ENCODE results near the gene TUG1. TPM values are rescaled to one million over a fixed set of nuclear protein-coding genes. Genes with fewer than 3 reads are reported as not detected.

TUG1 gene
- total RNA-seq, 1 donor from 2014 or later: 114 TPM

- no peaks in the 10 kb centered on the region for H3K27me3 Mint-ChIP-seq (ENCODE audit: low read depth)
- DNase-seq (ENCODE audit: low read depth, low spot score): no peak
- H3K36me3 Mint-ChIP-seq (ENCODE audit: low read depth): peaks cover 34% of the 10 kb centered on the region
- H3K27ac Mint-ChIP-seq (ENCODE audit: unreplicated experiment): no peak overlapping the region
- no peak for TF ChIP-seq CTCF (conservative IDR thresholded peaks at IDR 0.05)
- H3K4me1 Mint-ChIP-seq: no peaks in the 10 kb centered on the region
- no peak overlapping the region for H3K4me3 Mint-ChIP-seq
- no peaks in the 10 kb centered on the region for H3K9me3 Mint-ChIP-seq
Measured at GRCh38 chr22:30930228-30930627, 38.8 kb upstream of the TUG1 start.

- H3K36me3 Mint-ChIP-seq (ENCODE audit: low read depth): peaks cover 34% of the 10 kb centered on the region
- no peaks in the 10 kb centered on the region for H3K9me3 Mint-ChIP-seq
- no peak for DNase-seq (ENCODE audit: low read depth, low spot score)
- no peaks in the 10 kb centered on the region for H3K27me3 Mint-ChIP-seq (ENCODE audit: low read depth)
- no peaks in the 10 kb centered on the region for H3K4me1 Mint-ChIP-seq
- H3K27ac Mint-ChIP-seq (ENCODE audit: unreplicated experiment): no peak overlapping the region
- no peak overlapping the region for H3K4me3 Mint-ChIP-seq
- no peak for TF ChIP-seq CTCF (conservative IDR thresholded peaks at IDR 0.05)
Measured at GRCh38 chr22:30931541-30932300, 37.3 kb upstream of the TUG1 start.

DNA sequence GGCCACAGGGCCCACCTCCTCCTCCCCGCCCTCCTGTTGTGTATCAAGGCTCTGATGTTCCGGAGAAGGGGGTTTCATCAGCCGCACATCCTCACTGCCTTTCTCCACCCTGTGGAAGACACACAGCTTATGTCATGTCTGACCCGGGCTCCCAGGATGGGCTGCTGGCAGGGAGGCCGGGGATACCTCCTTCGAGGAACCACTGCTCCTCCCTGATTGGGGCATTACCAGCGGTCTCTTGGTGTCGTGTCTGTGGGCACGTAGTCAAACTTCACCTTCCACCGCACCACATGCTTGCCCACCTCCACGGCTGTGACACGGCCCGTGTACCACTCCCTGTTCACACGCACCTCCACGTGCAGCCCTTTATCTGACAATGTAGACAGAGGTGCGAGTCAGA, 36.4 kb upstream of the TUG1 start:
- Mint-ChIP-seq H3K4me1 (no peaks in the 10 kb centered on the region), H3K36me3 (ENCODE audit: low read depth) (peaks cover 25% of the 10 kb centered on the region), H3K27ac (ENCODE audit: unreplicated experiment) (no peak overlapping the region), H3K9me3 (no peaks in the 10 kb centered on the region), H3K4me3 (no peak overlapping the region), H3K27me3 (ENCODE audit: low read depth) (no peaks in the 10 kb centered on the region)
- no peak for DNase-seq (ENCODE audit: low read depth, low spot score)
- TF ChIP-seq CTCF (conservative IDR thresholded peaks at IDR 0.05): no peak

DNA sequence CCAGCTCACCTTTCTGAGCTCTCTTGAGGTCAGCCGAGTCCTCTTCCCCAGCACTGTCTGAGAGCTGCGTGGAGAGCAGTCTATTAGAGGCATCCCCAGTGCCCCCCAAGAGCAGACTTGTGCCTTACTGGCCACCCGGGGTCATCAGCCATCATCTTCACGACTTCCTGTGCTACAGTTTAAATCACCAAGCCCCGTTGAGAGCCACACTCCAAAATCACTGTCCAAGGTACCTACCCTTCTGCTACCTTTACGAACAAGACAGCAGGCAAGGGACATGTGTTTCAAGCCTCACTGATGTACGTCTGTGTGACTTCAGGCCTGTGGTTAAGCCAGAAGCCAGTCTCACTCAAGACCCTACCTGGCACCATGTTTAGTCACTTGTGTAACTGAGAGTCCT, 35.6 kb upstream of the TUG1 start:
- Mint-ChIP-seq H3K27ac (ENCODE audit: unreplicated experiment) (no peak overlapping the region), H3K36me3 (ENCODE audit: low read depth) (peaks cover 28% of the 10 kb centered on the region), H3K4me1 (no peaks in the 10 kb centered on the region), H3K4me3 (no peak overlapping the region), H3K9me3 (no peaks in the 10 kb centered on the region), H3K27me3 (ENCODE audit: low read depth) (no peaks in the 10 kb centered on the region)
- TF ChIP-seq CTCF (conservative IDR thresholded peaks at IDR 0.05): no peak
- no peak for DNase-seq (ENCODE audit: low read depth, low spot score)

DNA sequence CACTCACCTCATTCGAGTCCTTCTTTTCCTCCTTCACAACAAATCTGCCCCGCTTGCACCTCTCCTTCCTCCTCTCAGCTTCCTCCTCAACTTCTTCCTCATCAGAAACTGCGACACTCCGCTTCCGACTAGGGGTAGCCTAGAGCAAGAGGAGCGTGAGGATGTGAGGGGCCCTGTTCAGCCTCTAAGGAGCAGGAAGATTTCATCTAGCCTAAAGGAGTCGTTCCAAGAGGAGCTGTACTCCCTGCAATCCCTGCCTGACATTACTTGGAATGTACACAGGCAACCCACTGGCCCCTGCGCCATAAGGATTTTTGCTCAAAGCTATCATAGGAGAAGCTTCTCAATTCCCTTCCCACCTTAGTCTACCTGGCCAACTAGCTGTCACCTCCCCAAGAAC, 35.0 kb upstream of the TUG1 start:
- no peak for TF ChIP-seq CTCF (conservative IDR thresholded peaks at IDR 0.05)
- no peaks in the 10 kb centered on the region for H3K4me1 Mint-ChIP-seq
- no peaks in the 10 kb centered on the region for H3K27me3 Mint-ChIP-seq (ENCODE audit: low read depth)
- no peak overlapping the region for H3K27ac Mint-ChIP-seq (ENCODE audit: unreplicated experiment)
- no peak overlapping the region for H3K4me3 Mint-ChIP-seq
- H3K36me3 Mint-ChIP-seq (ENCODE audit: low read depth): peaks cover 28% of the 10 kb centered on the region
- DNase-seq (ENCODE audit: low read depth, low spot score): no peak
- no peaks in the 10 kb centered on the region for H3K9me3 Mint-ChIP-seq
